Panc1 (cell line): ENCODE data around the gene NINJ2. TPM values are rescaled to one million over a fixed set of nuclear protein-coding genes. Genes with fewer than 3 reads are reported as not detected.

ENCODE experiments used
- ATAC-seq: fragments of 200-7000 bp; cut with Tn5 transposase; 2 replicates; pipeline ENCODE4 v1.9.1; 2020; ENCODE audit warnings: mild to moderate bottlenecking, moderate library complexity
- BruUV-seq: library from RNA; stranded (reverse); fragments of 400-500 nt; replicated peaks from 2 replicates; lab custom pipeline; 2021; lab: Mats Ljungman, UMichigan
- CTCF ChIA-PET: fragments of 300-600 bp; sonication (Branson Sonifier 250); formaldehyde crosslinking; loops from one replicate; lab custom pipeline; 2022; ENCODE audit warnings: antibody characterized with exemption; lab: Charles Lee
- POLR2A ChIA-PET: fragments of 300-600 bp; sonication (Branson Sonifier 250); formaldehyde crosslinking; loops from one replicate; lab custom pipeline; 2022; ENCODE audit warnings: antibody characterized with exemption; lab: Charles Lee
- DNase-seq: peaks from one replicate; pipeline ENCODE4 v3.0.0-alpha.2; 2010; ENCODE audit warnings: low read depth, low spot score
- H3K27ac ChIP-seq: 2 replicates; pipeline ENCODE4 v1.5.1; 2011; ENCODE audit warnings: mild to moderate bottlenecking, low read length, inconsistent platforms
- H3K27me3 ChIP-seq: fragments of 200-500 bp; sonication (Bioruptor generic); 2 replicates; pipeline ENCODE4 v1.6.0; 2014; ENCODE audit warnings: low read length, inconsistent platforms; ENCODE audit not compliant: control insufficient read depth, insufficient read depth
- H3K36me3 ChIP-seq: fragments of 200-500 bp; sonication (Bioruptor generic); 2 replicates; pipeline ENCODE4 v1.5.1; 2014; ENCODE audit warnings: inconsistent platforms, mild to moderate bottlenecking, low read length, moderate library complexity; ENCODE audit not compliant: control insufficient read depth, insufficient read depth
- H3K4me1 ChIP-seq: 2 replicates; pipeline ENCODE4 v1.5.1; 2011; ENCODE audit warnings: inconsistent platforms, mild to moderate bottlenecking, low read length, moderate library complexity; ENCODE audit not compliant: control insufficient read depth, insufficient read depth
- H3K4me3 ChIP-seq, 2 experiments: 2 replicates each; pipeline ENCODE4 v1.5.1; 2011 to 2012; ENCODE audit warnings: low read depth in 2 of 2, low read length in 2 of 2, mild to moderate bottlenecking in 2 of 2, inconsistent platforms in 1 of 2, moderate library complexity in 1 of 2
- H3K9me3 ChIP-seq: fragments of 200-500 bp; sonication (Bioruptor generic); 2 replicates; pipeline ENCODE4 v1.5.1; 2014; ENCODE audit warnings: low read depth, mild to moderate bottlenecking, inconsistent platforms, low read length, moderate library complexity; ENCODE audit not compliant: control insufficient read depth, insufficient read depth
- CTCF ChIP-seq: fragments of 450-650 bp; IDR thresholded peaks from 2 replicates; pipeline ENCODE4 v1.5.1; 2017; ENCODE audit warnings: mild to moderate bottlenecking
- POLR2AphosphoS5 ChIP-seq: IDR thresholded peaks from 2 replicates; pipeline ENCODE4 v1.6.1; 2012; ENCODE audit warnings: mild to moderate bottlenecking, low read depth, low read length, moderate library complexity
- SIN3A ChIP-seq: IDR thresholded peaks from 2 replicates; pipeline ENCODE4 v1.6.1; 2012; ENCODE audit warnings: low read depth, mild to moderate bottlenecking, low read length, moderate library complexity, borderline replicate concordance; ENCODE audit not compliant: insufficient read depth
- TCF7L2 ChIP-seq: IDR thresholded peaks from 2 replicates; pipeline ENCODE4 v1.6.1; 2011; ENCODE audit warnings: mild to moderate bottlenecking, low read depth, low read length, inconsistent platforms
- in situ Hi-C: cut with HindIII; loops from 2 replicates; pipeline ENCODE4 v1.10.0; 2016; ENCODE audit warnings: low sequenced_read_pairs, low pct_unique_long_range_greater_than_20kb
- intact Hi-C: fragments of 100-400 bp; cut with micrococcal nuclease; formaldehyde crosslinking; loops from one replicate; pipeline ENCODE4 v1.10.0; 2022; ENCODE audit not compliant: unreplicated experiment
- total RNA-seq: library from RNA; stranded (reverse); gene quantifications from one replicate; pipeline ENCODE4 v1.2.1, GENCODE V29; 2021; ENCODE audit not compliant: unreplicated experiment
- TF ChIP-seq, protein P1 (sequence below), 2 experiments: IDR thresholded peaks; 2 replicates each; pipeline ENCODE4 v1.6.1; 2011 to 2012; ENCODE audit warnings: low read depth in 2 of 2, control low read depth in 1 of 2, low read length in 1 of 2, mild to moderate bottlenecking in 1 of 2, moderate library complexity in 1 of 2; ENCODE audit not compliant: insufficient read depth in 1 of 2

NINJ2 gene
- total RNA-seq, 1 experiment from 2014 or later, result 1.9 TPM

DNA sequence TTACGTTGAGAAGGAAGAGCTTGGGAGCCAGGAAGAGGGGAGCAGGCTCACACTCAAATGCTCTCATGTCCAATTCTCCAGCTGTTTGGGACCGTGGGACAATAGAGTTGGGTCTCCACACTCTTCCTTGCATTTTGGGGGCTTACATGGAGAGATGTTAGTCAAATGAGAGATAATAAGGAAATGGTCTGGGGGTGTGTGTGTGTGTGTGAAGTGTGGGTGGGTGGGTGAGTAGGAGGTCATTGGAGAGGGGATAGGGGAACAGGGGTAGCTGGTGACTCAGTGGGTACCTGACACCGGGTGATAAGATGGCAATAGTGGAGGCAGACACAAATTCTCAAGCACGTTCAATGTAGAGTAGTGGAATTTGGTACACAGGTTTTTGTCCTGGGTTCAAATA lies 135.5 kb downstream of the NINJ2 start:
- BruUV-seq, result no TSS peak
- intact Hi-C loops, result no loop called here
- POLR2A ChIA-PET, result no interaction called here
- ATAC-seq, result no peak
- H3K27me3 ChIP-seq, result no peaks in the 10 kb centered on the region
- H3K36me3 ChIP-seq, result no peaks in the 10 kb centered on the region
- in situ Hi-C loops, result no loop called here
- no peak overlapping the region for H3K27ac ChIP-seq
- no peaks in the 10 kb centered on the region for H3K4me1 ChIP-seq
- DNase-seq, result no peak
- H3K4me3 ChIP-seq, result no peak overlapping the region
- H3K9me3 ChIP-seq, result no peaks in the 10 kb centered on the region
- no peak for TF ChIP-seq POLR2AphosphoS5
- TF ChIP-seq, protein P1, sequence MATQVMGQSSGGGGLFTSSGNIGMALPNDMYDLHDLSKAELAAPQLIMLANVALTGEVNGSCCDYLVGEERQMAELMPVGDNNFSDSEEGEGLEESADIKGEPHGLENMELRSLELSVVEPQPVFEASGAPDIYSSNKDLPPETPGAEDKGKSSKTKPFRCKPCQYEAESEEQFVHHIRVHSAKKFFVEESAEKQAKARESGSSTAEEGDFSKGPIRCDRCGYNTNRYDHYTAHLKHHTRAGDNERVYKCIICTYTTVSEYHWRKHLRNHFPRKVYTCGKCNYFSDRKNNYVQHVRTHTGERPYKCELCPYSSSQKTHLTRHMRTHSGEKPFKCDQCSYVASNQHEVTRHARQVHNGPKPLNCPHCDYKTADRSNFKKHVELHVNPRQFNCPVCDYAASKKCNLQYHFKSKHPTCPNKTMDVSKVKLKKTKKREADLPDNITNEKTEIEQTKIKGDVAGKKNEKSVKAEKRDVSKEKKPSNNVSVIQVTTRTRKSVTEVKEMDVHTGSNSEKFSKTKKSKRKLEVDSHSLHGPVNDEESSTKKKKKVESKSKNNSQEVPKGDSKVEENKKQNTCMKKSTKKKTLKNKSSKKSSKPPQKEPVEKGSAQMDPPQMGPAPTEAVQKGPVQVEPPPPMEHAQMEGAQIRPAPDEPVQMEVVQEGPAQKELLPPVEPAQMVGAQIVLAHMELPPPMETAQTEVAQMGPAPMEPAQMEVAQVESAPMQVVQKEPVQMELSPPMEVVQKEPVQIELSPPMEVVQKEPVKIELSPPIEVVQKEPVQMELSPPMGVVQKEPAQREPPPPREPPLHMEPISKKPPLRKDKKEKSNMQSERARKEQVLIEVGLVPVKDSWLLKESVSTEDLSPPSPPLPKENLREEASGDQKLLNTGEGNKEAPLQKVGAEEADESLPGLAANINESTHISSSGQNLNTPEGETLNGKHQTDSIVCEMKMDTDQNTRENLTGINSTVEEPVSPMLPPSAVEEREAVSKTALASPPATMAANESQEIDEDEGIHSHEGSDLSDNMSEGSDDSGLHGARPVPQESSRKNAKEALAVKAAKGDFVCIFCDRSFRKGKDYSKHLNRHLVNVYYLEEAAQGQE (IDR thresholded peaks at IDR 0.05; ENCODE audit: insufficient read depth in 1 of 2, low read depth in 2 of 2, low read length in 1 of 2), result no peak
- no peak for TF ChIP-seq CTCF
- TF ChIP-seq SIN3A, result no peak
- TF ChIP-seq TCF7L2, result no peak
- CTCF ChIA-PET, result interaction anchor here (0.7 kb wide), 1 partner anchor 125 kb away, joined by 4 read pairs; no protein-coding TSS in a partner anchor

DNA sequence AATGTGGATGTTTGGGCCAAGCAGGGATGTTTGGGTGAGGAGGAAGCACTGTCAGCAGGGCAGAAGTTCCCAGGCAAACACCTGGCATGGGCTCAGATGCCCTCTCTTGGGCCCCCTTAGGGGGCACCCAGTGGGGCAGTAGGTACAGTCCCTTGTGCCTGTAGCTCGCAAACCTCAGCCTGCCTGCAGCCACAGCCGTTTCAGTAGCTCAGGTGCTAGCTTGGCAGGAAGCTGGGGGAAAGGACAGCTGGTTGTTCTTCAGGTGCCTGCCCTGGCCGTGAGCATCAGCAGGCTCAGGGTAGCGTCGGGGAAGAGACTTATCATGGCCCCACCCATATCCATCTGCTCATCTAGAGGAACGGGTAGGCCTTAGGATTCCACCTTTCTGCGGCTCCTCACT lies 136.0 kb downstream of the NINJ2 start:
- TF ChIP-seq POLR2AphosphoS5 (no peak), SIN3A (no peak), CTCF (no peak), TCF7L2 (no peak)
- TF ChIP-seq, protein P1 (IDR thresholded peaks at IDR 0.05; ENCODE audit: insufficient read depth in 1 of 2, low read depth in 2 of 2, low read length in 1 of 2), result no peak
- no peaks in the 10 kb centered on the region for H3K4me1 ChIP-seq
- DNase-seq (no peak), ATAC-seq (no peak)
- no peak overlapping the region for H3K27ac ChIP-seq
- H3K36me3 ChIP-seq, result no peaks in the 10 kb centered on the region
- CTCF ChIA-PET, result interaction anchor here (0.6 to 0.7 kb wide), 2 partner anchors 20 to 124 kb away, joined by 3 to 4 read pairs; no protein-coding TSS in a partner anchor
- POLR2A ChIA-PET, result no interaction called here
- in situ Hi-C loops (no loop called here), intact Hi-C loops (no loop called here)
- no peaks in the 10 kb centered on the region for H3K9me3 ChIP-seq
- no peaks in the 10 kb centered on the region for H3K27me3 ChIP-seq
- no TSS peak for BruUV-seq
- no peak overlapping the region for H3K4me3 ChIP-seq
